Adrenal gland (tissue), 5 donors: ENCODE measurements around the gene OARD1.

Experiments used
- CTCF ChIP-seq, 6 experiments: fragments of 450-650 bp in 4 of 6; fragments of 200-600 bp in 2 of 6; sonication (generic) in 1 of 6; IDR thresholded peaks; 1 replicate in 5 of 6; 2 replicates in 1 of 6; pipeline versions ENCODE4 v1.5.1 to v1.8.0; 2016 to 2021; ENCODE audit warnings: antibody characterized with exemption in 6 of 6, mild to moderate bottlenecking in 2 of 6, moderate library complexity in 1 of 6
- POLR2A ChIP-seq, 2 donors: fragments of 450-650 bp; IDR thresholded peaks; one replicate each; pipeline ENCODE4 v1.6.1; 2017; ENCODE audit warnings: antibody characterized with exemption in 2 of 2, mild to moderate bottlenecking in 2 of 2, moderate library complexity in 1 of 2
- donor health status: DM: no; HTN: no; CAD: no.

- TF ChIP-seq CTCF (IDR thresholded peaks at IDR 0.05) (no peak), POLR2A (IDR thresholded peaks at IDR 0.05) (no peak)
Measured at GRCh38 chr6:41047745-41048732, 24.1 kb downstream of the OARD1 start.
